ENCODE measurements around the gene MMP19. TPM values are rescaled to one million over a fixed set of nuclear protein-coding genes. Genes with fewer than 3 reads are reported as not detected.

The MMP19 gene
- total and polyA plus RNA-seq, 2 donors (not counting 1 experiment from before 2014, with no cell fraction given), result 0.42 TPM; not detected in 1

DNA sequence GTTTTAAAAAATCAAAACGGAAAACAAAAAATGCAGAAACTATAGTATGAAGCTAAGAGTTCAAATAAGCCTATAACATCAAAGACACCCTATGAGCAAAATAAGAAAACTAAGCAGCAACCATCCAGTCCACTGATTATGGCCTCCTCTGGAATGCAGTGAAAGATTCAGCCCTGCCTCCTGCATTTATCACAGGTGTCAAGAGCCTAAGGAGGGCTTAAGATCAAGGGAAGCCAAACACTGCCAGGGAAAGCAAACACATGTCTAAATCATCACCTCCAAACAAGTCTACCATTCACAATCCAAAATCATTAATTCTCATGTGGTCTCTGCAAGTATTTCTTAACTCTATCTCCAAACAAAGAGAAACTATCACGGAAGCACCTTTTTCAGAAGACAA, 53.6 kb downstream of the MMP19 start:
- H3K27ac Mint-ChIP-seq, result peak overlapping the region; percentile 7
- no peaks in the 10 kb centered on the region for H3K4me1 Mint-ChIP-seq
- intact Hi-C loops (cut with micrococcal nuclease), result no loop called here
- no CpG with 5 or more reads among the region's 2 CpGs for WGBS (ENCODE audit: insufficient coverage)
- no peaks in the 10 kb centered on the region for H3K9me3 Mint-ChIP-seq (ENCODE audit: insufficient read depth)
- H3K9me3 ChIP-seq (ENCODE audit: control extremely low read depth in 1 of 3, control insufficient read depth in 2 of 3, insufficient read depth in 1 of 3, low read length in 2 of 3), result no peaks in the 10 kb centered on the region
- DNase-seq (no peak), ATAC-seq (ENCODE audit: low read depth) (no peak)
- no peak overlapping the region for H3K4me2 ChIP-seq (replicated peaks; ENCODE audit: low read depth, low read length, poor library complexity, severe bottlenecking)
- no peak overlapping the region for H2AFZ ChIP-seq (ENCODE audit: insufficient read depth, low read depth, low read length, poor library complexity, severe bottlenecking)
- TF ChIP-seq EZH2 (IDR thresholded peaks at IDR 0.05; ENCODE audit: borderline replicate concordance, insufficient read depth, low read depth, low read length, poor library complexity, severe bottlenecking) (no peak), CTCF (IDR thresholded peaks at IDR 0.05) (no peak)
- H3K27me3 ChIP-seq (replicated peaks in 1 of 4; ENCODE audit: control extremely low read depth in 1 of 4, control insufficient read depth in 3 of 4, insufficient read depth in 4 of 4, low read length in 3 of 4), result no peaks in the 10 kb centered on the region
- H3K4me3 ChIP-seq (ENCODE audit: control extremely low read depth in 1 of 5, extremely low read depth in 1 of 5, insufficient read depth in 1 of 5, low read depth in 2 of 5, low read length in 4 of 5), result no peak overlapping the region
- POLR2A ChIA-PET, result no interaction called here
- peaks cover 18 to 68% of the 10 kb centered on the region in 2 experiments for H3K36me3 ChIP-seq (replicated peaks in 1 of 2; ENCODE audit: control extremely low read depth in 1 of 2, control insufficient read depth in 1 of 2, extremely low read depth in 1 of 2, insufficient read depth in 2 of 2, low read length in 1 of 2)
- H3K27ac ChIP-seq (ENCODE audit: low read length in 2 of 2), result no peak overlapping the region
- H4K20me1 ChIP-seq (ENCODE audit: control insufficient read depth, insufficient read depth, low read length, poor library complexity, severe bottlenecking), result no peaks in the 10 kb centered on the region
- CTCF ChIA-PET, result interaction anchor here (0.6 to 2.5 kb wide), 3 partner anchors 8 to 102 kb away, joined by 3 to 6 read pairs (median 5); no protein-coding TSS in a partner anchor
- no peaks in the 10 kb centered on the region for H3K4me1 ChIP-seq (ENCODE audit: control insufficient read depth in 2 of 2, insufficient read depth in 2 of 2, low read length in 2 of 2)
- no peak overlapping the region for H3K4me3 Mint-ChIP-seq
- peaks cover 32% of the 10 kb centered on the region for H3K79me2 ChIP-seq (ENCODE audit: control insufficient read depth, insufficient read depth, low read length)
- H3K27me3 Mint-ChIP-seq, result no peaks in the 10 kb centered on the region
- H3K9ac ChIP-seq (ENCODE audit: low read length), result no peak overlapping the region

- Histone ChIP-seq H4K20me1 (ENCODE audit: control insufficient read depth, insufficient read depth, low read length, poor library complexity, severe bottlenecking) (no peaks in the 10 kb centered on the region), H3K9ac (ENCODE audit: low read length) (no peak overlapping the region), H3K4me1 (ENCODE audit: control insufficient read depth in 2 of 2, insufficient read depth in 2 of 2, low read length in 2 of 2) (no peaks in the 10 kb centered on the region), H3K27me3 (replicated peaks in 1 of 4; ENCODE audit: control extremely low read depth in 1 of 4, control insufficient read depth in 3 of 4, insufficient read depth in 4 of 4, low read length in 3 of 4) (no peaks in the 10 kb centered on the region), H3K27ac (ENCODE audit: low read length in 2 of 2) (no peak overlapping the region), H3K36me3 (replicated peaks in 1 of 2; ENCODE audit: control extremely low read depth in 1 of 2, control insufficient read depth in 1 of 2, extremely low read depth in 1 of 2, insufficient read depth in 2 of 2, low read length in 1 of 2) (peaks cover 19 to 68% of the 10 kb centered on the region in 2 experiments), H2AFZ (ENCODE audit: insufficient read depth, low read depth, low read length, poor library complexity, severe bottlenecking) (no peak overlapping the region), H3K79me2 (ENCODE audit: control insufficient read depth, insufficient read depth, low read length) (peaks cover 32% of the 10 kb centered on the region), H3K4me3 (ENCODE audit: control extremely low read depth in 1 of 5, extremely low read depth in 1 of 5, insufficient read depth in 1 of 5, low read depth in 2 of 5, low read length in 4 of 5) (no peak overlapping the region), H3K9me3 (ENCODE audit: control extremely low read depth in 1 of 3, control insufficient read depth in 2 of 3, insufficient read depth in 1 of 3, low read length in 2 of 3) (no peaks in the 10 kb centered on the region), H3K4me2 (replicated peaks; ENCODE audit: low read depth, low read length, poor library complexity, severe bottlenecking) (no peak overlapping the region)
- intact Hi-C loops (cut with micrococcal nuclease), result no loop called here
- no peak for ATAC-seq (ENCODE audit: low read depth)
- H3K4me3 Mint-ChIP-seq, result no peak overlapping the region
- no peaks in the 10 kb centered on the region for H3K9me3 Mint-ChIP-seq (ENCODE audit: insufficient read depth)
- no peaks in the 10 kb centered on the region for H3K4me1 Mint-ChIP-seq
- H3K27ac Mint-ChIP-seq, result no peak overlapping the region
- no peak for TF ChIP-seq EZH2 (IDR thresholded peaks at IDR 0.05; ENCODE audit: borderline replicate concordance, insufficient read depth, low read depth, low read length, poor library complexity, severe bottlenecking)
- no peak for TF ChIP-seq CTCF (IDR thresholded peaks at IDR 0.05)
- 99% methylated on average over 7 of the region's 7 CpGs for WGBS (ENCODE audit: insufficient coverage)
- ChIA-PET POLR2A (no interaction called here), CTCF (interaction anchor here (1.2 to 2.5 kb wide), 2 partner anchors 8 to 15 kb away, joined by 5 to 6 read pairs; no protein-coding TSS in a partner anchor)
- no peak for DNase-seq
- H3K27me3 Mint-ChIP-seq, result no peaks in the 10 kb centered on the region
These were observed 54.2 kb downstream of the MMP19 start for GRCh38 chr12:55788546-55788945.

Other genes starting within 250 kb of the MMP19 start
- not detected in 2 replicates for gene OR10P1, start 206.0 kb downstream of the MMP19 start, total RNA-seq
- gene OR10P1, start 206.0 kb downstream of the MMP19 start, polyA plus RNA-seq, result not detected in 2 replicates
- 2.4 and 2.7 TPM in 2 replicates for gene ITGA7, start 135.0 kb downstream of the MMP19 start, total RNA-seq
- 3.3 and 5.2 TPM in 2 replicates for gene ITGA7, start 135.0 kb downstream of the MMP19 start, polyA plus RNA-seq
- gene BLOC1S1, start 126.9 kb downstream of the MMP19 start, total RNA-seq, result 67.1 and 71.1 TPM in 2 replicates
- 176 and 229 TPM in 2 replicates for gene BLOC1S1, start 126.9 kb downstream of the MMP19 start, polyA plus RNA-seq
- 37.8 and 38.1 TPM in 2 replicates for gene RDH5, start 122.5 kb downstream of the MMP19 start, total RNA-seq
- gene RDH5, start 122.5 kb downstream of the MMP19 start, polyA plus RNA-seq, result 32.6 and 34.0 TPM in 2 replicates
- 104 TPM in 2 replicates for gene CD63, start 113.9 kb downstream of the MMP19 start, total RNA-seq
- 43.0 and 52.0 TPM in 2 replicates for gene CD63, start 113.9 kb downstream of the MMP19 start, polyA plus RNA-seq
- 11.3 and 12.2 TPM in 2 replicates for gene GDF11, start 99.8 kb downstream of the MMP19 start, total RNA-seq
- gene GDF11, start 99.8 kb downstream of the MMP19 start, polyA plus RNA-seq, result 4.4 and 4.5 TPM in 2 replicates
- gene SARNP, start 25.2 kb downstream of the MMP19 start, total RNA-seq, result 42.8 and 46.4 TPM in 2 replicates
- 22.6 and 33.3 TPM in 2 replicates for gene SARNP, start 25.2 kb downstream of the MMP19 start, polyA plus RNA-seq
- gene ORMDL2, start 24.9 kb downstream of the MMP19 start, total RNA-seq, result 41.9 and 43.1 TPM in 2 replicates
- 13.3 and 22.7 TPM in 2 replicates for gene ORMDL2, start 24.9 kb downstream of the MMP19 start, polyA plus RNA-seq
- 35.4 and 38.4 TPM in 2 replicates for gene DNAJC14, start 13.3 kb downstream of the MMP19 start, total RNA-seq
- 6.4 and 11.0 TPM in 2 replicates for gene DNAJC14, start 13.3 kb downstream of the MMP19 start, polyA plus RNA-seq
- gene PYM1, start 85.0 kb upstream of the MMP19 start, total RNA-seq, result 38.3 and 39.2 TPM in 2 replicates
- 17.9 and 22.5 TPM in 2 replicates for gene PYM1, start 85.0 kb upstream of the MMP19 start, polyA plus RNA-seq
- 238 and 239 TPM in 2 replicates for gene DGKA, start 88.2 kb upstream of the MMP19 start, total RNA-seq
- 269 and 302 TPM in 2 replicates for gene DGKA, start 88.2 kb upstream of the MMP19 start, polyA plus RNA-seq
- 0.32 and 0.90 TPM in 2 replicates for gene PMEL, start 123.1 kb upstream of the MMP19 start, total RNA-seq
- 0.13 and 0.46 TPM in 2 replicates for gene PMEL, start 123.1 kb upstream of the MMP19 start, polyA plus RNA-seq
- 32.7 and 32.8 TPM in 2 replicates for gene CDK2, start 123.9 kb upstream of the MMP19 start, total RNA-seq
- 10.8 and 21.7 TPM in 2 replicates for gene CDK2, start 123.9 kb upstream of the MMP19 start, polyA plus RNA-seq
- gene RAB5B, start 131.1 kb upstream of the MMP19 start, total RNA-seq, result 96.1 and 111 TPM in 2 replicates
- 34.9 and 42.1 TPM in 2 replicates for gene RAB5B, start 131.1 kb upstream of the MMP19 start, polyA plus RNA-seq
- 6.3 and 7.5 TPM in 2 replicates for gene SUOX, start 154.3 kb upstream of the MMP19 start, total RNA-seq
- 3.1 and 3.4 TPM in 2 replicates for gene SUOX, start 154.3 kb upstream of the MMP19 start, polyA plus RNA-seq
- gene IKZF4, start 178.1 kb upstream of the MMP19 start, total RNA-seq, result 7.6 and 8.9 TPM in 2 replicates
- 2.3 and 2.4 TPM in 2 replicates for gene IKZF4, start 178.1 kb upstream of the MMP19 start, polyA plus RNA-seq
- 19.4 and 21.0 TPM in 2 replicates for gene RPS26, start 199.0 kb upstream of the MMP19 start, total RNA-seq
- gene RPS26, start 199.0 kb upstream of the MMP19 start, polyA plus RNA-seq, result 549 and 2,188 TPM in 2 replicates
- gene ERBB3, start 237.2 kb upstream of the MMP19 start, total RNA-seq, result not detected in 2 replicates
- gene ERBB3, start 237.2 kb upstream of the MMP19 start, polyA plus RNA-seq, result 0.06 and 0.10 TPM in 2 replicates